ENCODE results near the gene TICRR. TPM values are rescaled to one million over a fixed set of nuclear protein-coding genes. Genes with fewer than 3 reads are reported as not detected.

TICRR gene
- total and polyA plus RNA-seq, 2 of the 8 experiments (the other 6 are each of a cell fraction or from before 2014, with no cell fraction given): 13.1 to 34.8 TPM

- TF ChIP-seq RBBP5 (IDR thresholded peaks at IDR 0.05; ENCODE audit: borderline replicate concordance, low read depth, low read length) (no peak), KDM1A (IDR thresholded peaks at IDR 0.05; ENCODE audit: borderline replicate concordance, low read length) (no peak), EP300 (IDR thresholded peaks at IDR 0.05; ENCODE audit: borderline replicate concordance in 1 of 2, low read depth in 2 of 2, low read length in 2 of 2) (no peak), CBX8 (IDR thresholded peaks at IDR 0.05; ENCODE audit: borderline replicate concordance, low read depth, low read length) (no peak), CEBPB (IDR thresholded peaks at IDR 0.05; ENCODE audit: low read depth, low read length) (no peak), E2F6 (IDR thresholded peaks at IDR 0.05) (no peak)
These were observed 8.5 kb upstream of the TICRR start (continued) for GRCh38 chr15:89566621-89567294.
